ENCODE measurements around the gene RAB11FIP4.

The RAB11FIP4 gene

DNA sequence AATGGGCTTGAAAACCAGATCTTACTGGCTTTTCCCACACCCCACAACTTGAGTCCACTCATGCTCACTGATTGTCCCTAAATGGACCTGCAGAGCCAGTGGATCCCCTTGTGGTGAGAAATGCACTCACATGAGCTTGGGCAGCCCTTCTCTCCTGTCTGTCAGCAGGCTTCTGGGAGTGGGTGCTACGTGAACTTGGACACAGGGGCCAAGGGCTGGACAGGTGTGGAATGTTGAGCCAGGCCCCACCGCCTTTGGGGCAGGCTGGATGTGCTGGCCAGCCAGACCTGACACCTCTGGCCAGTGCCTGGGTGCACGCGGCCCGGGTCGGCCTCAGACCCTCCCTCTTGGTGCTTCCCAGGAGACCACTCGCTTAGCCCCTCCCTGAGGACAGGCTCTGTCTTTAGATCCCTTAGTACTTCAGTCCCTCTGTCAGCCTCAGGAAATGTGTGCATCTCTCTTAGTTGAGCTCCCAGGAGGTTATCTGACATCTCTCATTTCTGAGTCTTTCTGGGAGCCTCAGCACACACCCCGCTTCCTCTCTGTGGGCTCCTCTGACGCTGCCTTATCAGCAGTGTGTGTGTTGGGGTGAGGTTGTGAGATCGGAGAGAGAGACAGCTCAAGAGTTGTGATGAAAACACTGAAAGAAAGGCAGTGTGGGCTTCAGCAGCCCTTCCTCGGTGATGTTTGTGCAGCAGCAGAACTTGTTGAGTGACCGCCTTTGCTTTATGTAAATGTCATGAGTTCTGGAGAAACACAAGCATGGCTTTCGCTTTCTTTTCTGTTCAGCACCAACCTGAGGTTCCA is 117.0 kb downstream of the RAB11FIP4 start:
- DNase-seq = no peak

DNA sequence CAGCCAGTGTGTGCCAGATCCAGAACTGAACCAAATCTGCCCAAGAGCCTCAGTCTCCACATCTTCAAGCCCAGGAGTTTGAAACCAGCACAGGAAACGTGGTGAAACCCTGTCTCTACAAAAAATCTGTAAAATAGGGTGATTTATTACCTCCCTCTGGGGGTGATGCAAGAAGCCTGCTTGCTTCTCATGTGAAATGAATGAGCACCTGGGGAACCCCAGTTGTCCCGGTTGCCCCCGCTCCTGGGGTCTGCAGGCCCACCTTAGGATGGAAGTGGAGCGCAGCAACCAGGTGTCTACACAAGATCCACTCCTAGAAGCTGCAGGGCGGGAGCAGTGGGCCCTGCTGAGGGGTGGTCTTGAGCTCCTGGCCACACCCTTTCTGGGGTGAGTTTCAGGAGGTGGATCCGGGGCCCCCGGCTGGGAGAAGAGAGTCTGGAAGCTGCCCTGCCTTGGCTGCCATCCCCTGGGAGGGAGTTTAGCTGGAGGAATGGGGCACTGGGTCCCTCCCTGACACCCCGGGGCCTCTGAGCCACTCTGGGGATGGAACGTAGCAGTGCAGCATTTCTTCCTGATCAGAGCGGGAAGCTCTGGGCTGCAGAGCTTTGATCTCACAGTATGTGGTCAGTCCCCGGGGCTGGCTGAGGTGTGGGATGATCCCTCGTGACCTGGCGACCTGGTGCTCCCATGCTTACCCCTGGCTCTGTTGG is 117.8 kb downstream of the RAB11FIP4 start:
- DNase-seq = no peak

DNA sequence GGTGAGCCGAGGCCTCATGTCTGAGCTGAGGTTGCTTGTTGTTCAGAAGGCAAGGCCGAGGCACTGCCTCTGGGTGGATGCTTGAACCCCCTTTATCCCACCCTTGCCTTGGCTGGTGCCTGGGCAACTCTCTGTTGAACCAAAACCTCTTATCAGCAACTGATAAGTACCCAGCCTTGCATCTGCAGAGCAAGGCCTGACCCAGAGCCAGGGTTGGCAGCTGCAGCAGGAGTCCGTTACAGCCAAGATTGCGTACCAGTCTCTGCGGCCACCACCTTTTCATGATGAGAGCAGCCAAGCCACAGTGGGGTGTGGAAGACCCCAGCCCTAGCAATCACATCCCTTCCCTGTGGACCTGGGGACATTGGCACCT is 118.3 kb downstream of the RAB11FIP4 start:
- DNase-seq = no peak

DNA sequence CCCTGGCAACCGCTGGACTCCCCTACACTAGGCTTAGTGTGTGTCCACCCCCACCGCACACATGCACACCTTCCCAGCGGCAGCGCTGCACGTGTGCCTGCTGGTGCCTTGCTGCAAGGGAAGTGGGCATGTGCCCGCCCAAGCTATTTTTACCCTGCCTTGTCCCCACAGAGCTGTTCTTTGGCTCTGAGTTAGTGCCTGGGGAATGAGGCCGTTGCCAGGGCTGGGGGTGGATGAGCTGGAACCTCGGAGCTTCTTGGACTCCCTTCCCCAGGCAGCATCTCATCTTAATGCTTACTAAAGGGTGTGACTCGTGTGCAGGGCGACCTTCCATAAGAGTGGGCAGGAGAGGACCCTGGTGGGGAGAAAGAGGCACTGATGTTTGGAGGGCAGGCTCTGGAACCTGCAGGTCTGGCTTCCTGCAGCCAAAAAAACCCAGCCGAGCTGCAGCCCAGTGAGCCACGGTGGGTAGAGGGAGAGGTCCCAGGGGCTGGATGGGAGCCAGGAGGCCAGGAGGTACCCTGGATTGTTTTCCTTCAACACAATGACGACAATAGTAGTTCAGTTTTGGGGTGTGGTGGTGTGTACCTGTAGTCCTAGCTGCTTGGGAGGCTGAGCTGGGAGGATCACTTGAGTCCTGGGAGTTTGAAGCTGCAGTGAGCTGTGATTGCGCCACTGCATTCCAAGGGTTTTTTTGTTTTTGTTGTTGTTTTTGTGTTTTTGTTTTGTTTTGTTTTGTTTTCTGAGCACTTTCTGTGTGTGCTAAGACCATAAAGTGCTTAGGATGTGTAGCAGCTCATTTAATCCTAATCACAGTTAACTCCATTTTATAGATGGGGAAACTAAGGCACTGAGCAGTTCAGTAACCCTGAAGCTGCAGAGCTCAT is 119.1 kb downstream of the RAB11FIP4 start:
- no peak for DNase-seq

DNA sequence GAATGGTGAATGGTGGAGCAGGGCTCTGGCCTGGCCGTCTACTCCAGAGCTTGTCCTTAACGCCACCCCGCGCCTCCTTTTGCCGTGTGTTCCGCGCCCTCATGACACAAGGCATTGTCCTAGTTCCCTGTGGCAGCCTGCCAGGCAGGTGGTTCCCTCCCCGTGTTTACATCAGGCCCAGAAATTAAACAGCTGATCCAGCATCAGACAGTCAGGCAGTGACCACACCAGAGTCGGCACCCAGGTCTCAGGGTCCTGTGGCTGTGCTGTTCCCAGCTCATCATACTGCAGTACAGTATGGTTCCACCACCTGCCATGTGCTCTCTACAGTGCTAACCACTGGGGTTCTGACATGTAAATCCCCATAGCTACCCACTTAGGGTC is 119.7 kb downstream of the RAB11FIP4 start:
- no peak for DNase-seq

DNA sequence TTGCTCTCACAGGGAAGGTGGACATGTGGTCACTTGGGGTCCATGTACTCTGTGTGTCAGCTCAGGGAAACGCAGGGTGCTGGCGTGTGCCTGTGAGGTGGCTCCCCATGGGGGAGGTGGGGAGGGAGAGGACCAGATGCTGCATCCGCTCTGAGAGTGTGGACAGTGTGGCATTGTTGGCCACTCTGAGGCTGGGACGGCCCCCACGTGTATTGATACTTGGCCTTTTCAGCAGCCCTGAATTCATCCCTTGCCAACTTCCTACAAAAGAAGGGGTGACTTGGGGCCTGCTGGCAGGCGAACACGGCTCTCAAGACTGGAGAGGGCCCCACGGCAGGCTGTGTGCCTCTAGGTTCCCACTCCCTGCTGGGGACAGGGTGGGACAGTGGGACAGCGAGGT is 120.1 kb downstream of the RAB11FIP4 start:
- no peak for DNase-seq

DNA sequence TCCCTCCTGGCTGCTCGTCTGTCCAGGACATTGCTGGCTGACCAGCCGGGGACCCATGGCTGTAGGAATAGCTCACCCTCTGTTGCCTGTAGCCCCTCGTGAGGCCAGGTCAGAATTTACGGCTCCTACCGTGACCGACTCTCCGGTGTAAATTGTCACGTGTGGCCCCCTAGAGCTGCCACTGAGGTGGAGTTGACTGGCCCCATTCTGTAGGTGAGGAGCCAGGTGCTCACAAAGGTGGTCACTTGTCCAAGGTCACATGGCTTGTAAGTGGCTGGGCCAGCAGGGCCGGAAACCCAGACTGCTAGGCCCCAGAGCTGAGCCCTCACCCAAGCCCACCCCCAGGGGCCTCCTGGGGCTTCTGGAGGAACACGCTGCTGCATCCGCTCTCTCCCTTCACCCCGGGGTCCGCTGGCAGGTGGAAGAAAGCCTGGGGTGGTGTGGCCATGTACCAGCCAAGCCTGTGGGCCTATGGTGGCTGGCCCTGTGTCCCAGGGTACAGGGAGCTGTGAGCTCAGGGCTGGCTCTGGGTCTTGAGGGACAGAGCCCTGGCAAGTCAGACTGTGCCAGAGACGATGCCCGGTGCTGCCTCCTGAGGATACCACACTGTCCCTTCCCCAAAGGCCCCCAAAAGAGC is 120.7 kb downstream of the RAB11FIP4 start:
- DNase-seq = no peak

DNA sequence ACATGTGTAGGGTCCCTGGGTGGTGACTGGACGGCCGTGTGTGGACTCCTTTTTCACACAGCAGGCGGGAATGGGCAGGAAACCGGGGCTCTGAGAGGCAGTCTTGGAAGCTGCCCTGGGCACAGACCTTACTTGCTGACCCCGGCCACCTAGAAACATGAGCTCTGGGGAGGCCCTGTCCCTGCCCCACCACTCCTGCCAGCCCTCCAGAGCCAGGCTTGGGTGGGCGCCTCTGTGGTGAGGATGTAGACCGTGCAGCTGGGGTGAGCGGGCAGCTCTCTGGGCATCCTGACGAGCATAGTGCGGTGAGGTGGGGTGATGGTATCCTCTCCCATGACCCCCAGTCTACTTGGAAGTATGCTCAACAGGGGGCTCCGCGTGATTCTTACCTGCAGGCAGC is 121.3 kb downstream of the RAB11FIP4 start:
- DNase-seq = no peak

DNA sequence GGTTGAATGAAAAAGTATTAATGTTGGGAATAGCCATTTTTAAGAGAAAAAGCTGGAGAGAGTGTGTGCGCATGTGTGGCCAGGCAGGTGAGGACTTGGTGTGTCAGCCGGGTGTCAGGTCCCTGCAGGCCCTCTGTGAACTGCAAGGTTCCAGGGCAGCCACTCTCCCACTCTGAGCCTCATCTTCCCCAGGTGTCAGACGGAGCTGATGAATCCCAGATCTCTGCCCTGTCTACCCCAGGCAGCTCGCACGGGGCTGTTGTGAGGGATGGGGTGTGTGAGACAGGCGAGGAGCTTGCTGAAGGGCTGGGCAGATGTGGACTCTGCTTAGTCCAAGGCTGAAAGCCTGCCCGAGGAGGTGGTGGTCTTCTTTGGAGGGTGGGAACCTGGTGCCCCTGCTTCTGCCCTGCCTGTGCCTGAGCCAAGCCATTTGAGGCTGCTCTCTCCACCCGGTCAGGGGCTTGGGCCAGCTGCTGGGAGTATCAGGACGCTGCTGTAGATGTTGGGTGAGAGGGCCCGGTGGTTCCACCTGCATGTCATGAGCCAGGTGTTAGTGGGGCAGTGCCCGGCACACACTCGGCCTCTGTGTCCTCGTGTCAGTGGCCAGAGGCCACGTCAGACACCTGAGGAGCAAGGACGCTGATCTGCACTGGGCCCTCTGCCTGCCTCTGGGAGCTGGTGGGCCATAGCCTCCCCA is 122.4 kb downstream of the RAB11FIP4 start:
- DNase-seq = no peak

DNA sequence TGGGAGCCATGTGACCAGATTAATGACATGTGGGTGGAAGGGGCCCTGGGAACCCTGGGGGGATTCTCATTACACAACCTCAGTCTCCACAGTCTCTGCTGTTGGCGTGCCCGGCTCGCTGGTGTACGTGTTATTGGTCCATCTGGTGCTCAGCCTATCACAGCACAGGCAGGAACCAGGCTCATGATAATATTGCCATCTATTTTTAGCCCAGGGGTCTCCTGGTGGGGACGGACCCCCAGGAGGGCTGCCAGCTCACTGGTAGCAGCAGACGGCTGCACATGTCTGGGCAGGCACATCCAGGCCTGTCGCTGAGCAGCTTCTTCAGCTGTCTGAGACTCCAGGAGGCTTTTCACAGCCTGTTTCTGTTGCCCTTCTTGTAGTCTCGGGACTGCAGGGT is 123.8 kb downstream of the RAB11FIP4 start:
- DNase-seq = no peak

DNA sequence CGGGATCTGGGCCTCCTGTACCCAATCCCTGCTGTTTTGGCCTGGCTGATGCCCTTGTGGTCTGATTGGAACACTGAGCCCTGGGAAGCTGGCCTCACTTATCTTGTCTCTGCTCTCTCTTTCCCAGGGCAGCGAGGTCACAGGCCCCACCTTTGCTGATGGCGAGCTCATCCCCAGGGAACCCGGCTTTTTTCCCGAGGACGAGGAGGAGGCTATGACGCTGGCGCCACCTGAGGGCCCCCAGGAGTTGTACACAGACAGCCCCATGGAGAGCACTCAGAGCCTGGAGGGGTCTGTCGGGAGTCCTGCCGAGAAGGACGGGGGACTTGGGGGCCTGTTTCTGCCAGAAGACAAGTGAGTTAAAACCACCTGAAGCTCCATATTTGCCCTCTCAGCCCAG is 126.0 kb downstream of the RAB11FIP4 start:
- no peak for DNase-seq

DNA sequence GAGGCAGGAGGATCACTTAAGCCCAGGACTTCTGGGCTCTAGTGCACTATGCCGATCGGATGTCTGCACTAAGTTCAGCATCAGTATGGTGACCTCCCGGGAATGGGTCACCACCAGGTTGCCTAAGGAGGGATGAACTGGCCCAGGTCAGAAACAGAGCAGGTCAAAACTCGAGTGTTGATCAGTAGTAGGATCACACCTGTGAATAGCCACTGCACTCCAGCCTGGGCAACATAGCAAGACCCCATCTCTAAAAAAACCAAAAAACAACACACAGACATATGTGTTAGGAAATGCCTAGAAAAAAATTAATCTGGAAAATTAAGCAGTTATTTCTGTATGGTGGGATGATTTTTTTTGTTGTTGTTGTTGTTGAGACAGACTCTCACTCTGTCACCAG is 127.0 kb downstream of the RAB11FIP4 start:
- DNase-seq = no peak

DNA sequence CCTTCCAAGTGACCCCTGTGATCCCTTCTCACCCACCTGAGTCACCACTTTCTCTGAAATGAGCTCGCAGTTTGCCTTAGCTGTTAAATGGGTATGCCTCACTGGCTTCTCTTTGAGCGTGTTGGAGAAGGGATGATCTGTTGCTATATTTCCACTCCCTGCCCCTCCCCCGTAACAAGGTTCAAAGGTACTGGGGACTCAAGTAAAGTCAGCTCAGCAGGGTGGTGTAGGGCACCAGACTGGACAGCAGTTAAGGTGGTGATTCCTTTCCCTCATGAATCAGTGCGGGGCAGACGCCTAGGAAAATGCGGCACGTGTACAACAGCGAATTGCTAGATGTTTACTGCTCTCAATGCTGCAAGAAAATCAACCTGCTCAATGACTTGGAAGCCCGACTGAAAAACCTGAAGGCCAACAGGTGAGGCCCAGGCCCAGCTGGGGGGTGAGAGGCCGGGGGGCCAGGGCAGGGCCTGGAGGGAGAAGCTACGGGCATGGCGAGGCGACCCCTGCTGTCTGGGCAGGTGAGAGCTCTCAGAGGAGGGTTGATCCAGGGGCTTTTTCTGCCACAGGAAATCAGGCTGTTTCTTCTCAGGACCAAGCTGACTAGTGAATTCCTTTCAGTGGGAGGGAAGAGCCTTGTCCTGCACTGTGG is 130.3 kb downstream of the RAB11FIP4 start:
- no peak for DNase-seq

DNA sequence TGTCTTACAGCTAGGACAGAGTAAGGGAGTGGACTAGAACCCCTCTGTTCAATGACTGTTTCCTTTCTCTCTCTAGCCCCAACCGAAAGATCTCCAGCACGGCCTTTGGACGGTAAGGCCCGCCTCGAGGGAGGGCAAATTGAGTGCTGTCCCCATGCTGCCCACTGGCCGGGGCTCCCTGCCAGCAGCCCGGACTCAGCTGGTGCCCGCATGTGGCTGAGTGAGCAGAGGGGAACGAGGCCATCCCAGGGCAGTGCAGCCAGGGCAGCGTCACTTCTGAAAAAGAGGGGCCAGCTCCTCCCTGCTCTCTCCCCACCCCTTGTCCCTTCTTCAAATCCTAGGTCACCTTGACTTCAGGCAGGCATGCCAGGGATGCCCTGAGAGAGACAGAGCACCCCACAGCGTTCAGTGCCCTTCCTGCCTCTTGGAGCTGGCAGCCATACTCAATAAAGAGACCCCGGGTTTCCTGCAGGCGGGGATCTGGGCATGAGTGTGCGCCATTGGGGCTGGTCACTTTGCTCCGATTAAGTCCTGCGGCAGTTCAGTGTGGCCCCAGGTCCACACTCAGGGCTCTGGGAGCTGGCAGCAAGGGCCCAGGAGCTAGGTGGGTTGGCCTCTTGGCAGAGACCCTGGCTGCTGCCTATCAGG is 130.9 kb downstream of the RAB11FIP4 start:
- no peak for DNase-seq

DNA sequence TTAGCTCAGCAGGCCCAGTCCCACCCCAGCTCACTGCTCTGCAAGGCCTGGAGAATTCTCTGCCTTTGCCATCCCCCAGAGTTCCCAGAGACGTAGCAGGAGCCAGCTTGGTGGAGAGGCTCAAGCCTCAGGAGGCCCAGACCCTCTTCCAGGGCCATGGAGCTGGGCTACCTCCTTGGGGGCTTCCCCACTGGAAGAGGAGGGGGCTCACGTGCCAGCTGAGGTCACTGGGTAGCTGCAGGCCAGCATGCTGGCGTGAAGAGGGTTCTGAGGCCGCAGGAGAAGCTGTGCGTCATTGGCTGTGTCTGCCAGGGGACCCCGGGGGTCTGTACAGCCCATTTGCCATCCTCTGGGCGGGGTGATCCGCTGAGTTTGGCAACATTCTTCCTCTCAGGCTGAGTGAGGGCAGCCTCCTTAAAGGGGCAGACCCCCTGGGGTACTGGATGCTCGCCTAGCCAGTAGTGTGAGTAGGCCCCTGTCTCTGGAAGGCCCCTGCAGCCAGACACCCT is 131.6 kb downstream of the RAB11FIP4 start:
- no peak for DNase-seq

DNA sequence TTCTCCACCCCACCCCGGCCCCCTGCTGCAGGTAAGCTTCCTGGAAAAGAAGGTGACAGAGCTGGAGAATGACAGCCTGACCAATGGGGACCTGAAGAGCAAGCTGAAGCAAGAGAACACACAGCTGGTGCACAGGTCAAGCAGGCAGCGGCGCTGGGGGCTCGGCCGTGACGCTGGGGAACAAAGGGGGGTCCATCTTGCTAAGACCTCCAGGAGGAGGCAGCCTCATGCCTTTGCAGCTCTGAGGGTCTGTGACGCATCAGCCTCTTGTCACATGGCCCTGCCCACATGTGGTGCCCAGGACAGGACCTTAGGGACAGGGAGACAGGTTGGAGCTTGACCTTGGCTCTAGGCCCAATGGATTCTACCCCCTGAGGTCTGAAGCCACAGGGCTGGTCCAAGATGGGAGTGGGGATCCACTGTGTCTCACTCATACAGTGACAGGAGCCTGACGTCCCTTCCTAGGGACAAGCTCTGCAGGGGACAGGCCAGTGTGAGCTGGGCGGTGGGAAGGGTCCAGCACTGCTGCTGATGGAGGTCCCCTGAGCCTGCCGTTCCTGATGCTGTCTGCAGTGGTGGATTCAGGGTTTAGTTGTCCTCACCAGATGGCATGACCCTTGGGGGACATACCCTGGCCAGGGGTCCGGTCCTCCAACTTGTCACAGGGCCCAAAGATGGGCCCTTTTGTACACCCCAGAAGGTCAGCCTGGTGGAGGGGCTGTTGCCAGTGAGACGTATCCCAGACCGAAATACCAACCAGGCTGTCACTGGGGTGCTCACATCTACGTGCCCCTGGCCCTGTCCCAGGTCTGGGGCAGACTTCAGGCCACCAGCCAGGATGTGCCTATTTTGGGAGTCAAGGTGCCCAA is 132.6 kb downstream of the RAB11FIP4 start:
- no peak for DNase-seq

DNA sequence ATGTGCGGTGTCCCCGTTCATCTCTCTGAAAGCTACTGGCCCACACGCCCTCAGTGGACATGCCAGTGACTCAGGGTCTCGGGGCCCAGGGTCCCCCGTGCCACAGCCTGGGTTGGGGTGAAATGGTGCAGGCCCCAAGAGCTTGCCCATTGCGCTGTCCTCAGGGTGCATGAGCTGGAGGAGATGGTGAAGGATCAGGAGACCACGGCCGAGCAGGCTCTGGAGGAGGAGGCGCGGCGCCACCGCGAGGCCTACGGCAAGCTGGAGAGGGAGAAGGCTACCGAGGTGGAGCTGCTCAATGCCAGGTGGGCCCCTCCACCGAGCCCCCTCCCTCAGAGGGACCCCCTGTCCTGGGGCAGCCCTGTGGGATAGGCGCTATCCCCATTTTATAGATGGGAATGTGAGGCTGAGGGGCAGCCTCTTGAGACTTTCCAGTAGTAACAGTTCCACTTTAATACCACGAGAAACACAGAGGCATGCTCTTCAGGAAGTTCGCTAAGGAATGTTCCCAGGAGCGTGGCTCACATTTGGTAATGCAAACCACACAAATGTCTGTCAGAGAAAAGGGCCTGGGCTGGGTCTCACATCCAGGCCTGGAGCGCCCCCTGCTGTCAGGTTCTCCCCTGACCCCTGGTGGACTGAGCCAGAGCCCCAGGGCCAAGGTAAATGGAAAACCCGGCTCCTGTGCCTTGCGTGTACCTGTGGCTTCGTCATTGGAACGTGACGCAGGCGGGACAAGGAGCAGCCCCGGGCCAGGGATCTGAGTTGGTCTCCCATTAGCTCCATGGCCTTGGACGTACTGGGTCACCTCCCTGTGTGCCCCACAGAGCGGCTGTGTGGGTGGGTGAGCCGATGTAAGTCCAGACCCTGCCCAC is 133.7 kb downstream of the RAB11FIP4 start:
- no peak for DNase-seq

DNA sequence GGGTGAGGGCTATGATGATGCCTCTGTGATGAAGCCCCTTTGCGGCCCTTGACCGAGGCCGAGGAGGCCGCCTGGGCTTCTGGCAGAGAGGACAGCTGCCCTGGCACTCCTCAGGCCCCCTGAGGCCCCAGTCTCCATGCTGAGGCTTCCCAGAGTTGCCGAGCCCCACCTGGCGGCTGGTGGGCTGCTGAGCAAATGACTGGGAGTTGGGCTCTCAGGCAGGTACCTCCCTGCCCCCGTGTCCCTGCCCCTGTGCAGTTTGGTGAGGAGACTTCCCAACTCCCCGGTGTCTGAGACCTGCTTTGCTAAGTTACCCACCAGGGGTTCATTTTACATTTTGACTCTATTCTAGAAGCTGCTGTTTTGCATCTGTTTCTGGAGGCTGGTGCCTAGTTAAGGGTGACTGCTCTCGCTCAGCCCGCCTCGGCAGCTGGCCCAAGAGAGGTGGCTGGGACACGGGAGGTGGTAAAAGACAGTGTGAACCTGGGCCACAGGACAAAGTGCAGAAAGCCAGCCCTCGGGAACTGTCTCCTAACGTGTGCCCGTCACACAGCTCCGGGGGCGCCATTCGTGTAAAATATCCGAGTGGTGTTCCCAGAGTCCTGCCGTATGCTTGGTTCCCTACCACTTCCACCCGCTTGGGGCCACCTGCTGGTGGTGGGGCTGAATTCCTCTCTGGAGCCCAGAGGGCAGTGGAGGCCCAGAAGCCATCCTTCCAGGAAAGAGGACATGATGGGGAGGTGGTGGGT is 134.5 kb downstream of the RAB11FIP4 start:
- DNase-seq = no peak

All from DMS79 (cell line).